Parathyroid adenoma (tissue), 2 donors: ENCODE results near the gene KRT12.

ENCODE experiments used
- H2AFZ ChIP-seq: fragments of 300-600 bp; sonication (generic); one replicate; pipeline ENCODE4 v1.7.0; 2017; ENCODE audit warnings: antibody characterized with exemption, mild to moderate bottlenecking
- H3K27ac ChIP-seq: fragments of 300-600 bp; sonication (generic); one replicate; pipeline ENCODE4 v1.7.0; 2017
- H3K27me3 ChIP-seq: fragments of 300-600 bp; sonication (generic); one replicate; pipeline ENCODE4 v1.7.0; 2017; ENCODE audit warnings: low read length; ENCODE audit not compliant: control insufficient read depth, insufficient read depth
- H3K36me3 ChIP-seq: fragments of 300-600 bp; sonication (generic); one replicate; pipeline ENCODE4 v1.7.0; 2017; ENCODE audit warnings: low read length; ENCODE audit not compliant: control insufficient read depth, insufficient read depth
- H3K4me1 ChIP-seq: fragments of 300-600 bp; sonication (generic); one replicate; pipeline ENCODE4 v1.7.0; 2017; ENCODE audit warnings: control low read depth
- H3K4me2 ChIP-seq: fragments of 300-600 bp; sonication (generic); one replicate; pipeline ENCODE4 v1.7.0; 2017; ENCODE audit warnings: low read length
- H3K4me3 ChIP-seq: fragments of 300-600 bp; sonication (generic); one replicate; pipeline ENCODE4 v1.7.0; 2017; ENCODE audit warnings: low read depth, low read length
- H3K79me2 ChIP-seq: fragments of 300-600 bp; sonication (generic); one replicate; pipeline ENCODE4 v1.7.0; 2017; ENCODE audit warnings: control low read depth
- H3K9ac ChIP-seq: fragments of 300-600 bp; sonication (generic); one replicate; pipeline ENCODE4 v1.7.0; 2017; ENCODE audit warnings: mild to moderate bottlenecking
- H3K9me3 ChIP-seq: fragments of 300-600 bp; sonication (generic); one replicate; pipeline ENCODE4 v1.7.0; 2017; ENCODE audit warnings: low read length; ENCODE audit not compliant: control insufficient read depth
- CTCF ChIP-seq: fragments of 300-600 bp; sonication (generic); IDR thresholded peaks from one replicate; pipeline ENCODE4 v1.7.0; 2017; ENCODE audit warnings: antibody characterized with exemption, mild to moderate bottlenecking
- donor health status: primary hyperparathyroidism.

KRT12 gene

GRCh38 chr17:40872416-40872815 is 5.4 kb upstream of the KRT12 start:
- no peaks in the 10 kb centered on the region for H3K27me3 ChIP-seq
- H3K9me3 ChIP-seq, result no peaks in the 10 kb centered on the region
- H3K4me1 ChIP-seq, result no peaks in the 10 kb centered on the region
- no peak overlapping the region for H3K4me3 ChIP-seq
- no peaks in the 10 kb centered on the region for H3K79me2 ChIP-seq
- H2AFZ ChIP-seq, result no peak overlapping the region
- no peak overlapping the region for H3K27ac ChIP-seq
- H3K36me3 ChIP-seq, result no peaks in the 10 kb centered on the region
- no peak overlapping the region for H3K4me2 ChIP-seq
- no peak for TF ChIP-seq CTCF
- H3K9ac ChIP-seq, result no peak overlapping the region

GRCh38 chr17:40871316-40871715 is 4.3 kb upstream of the KRT12 start:
- no peaks in the 10 kb centered on the region for H3K4me1 ChIP-seq
- H3K36me3 ChIP-seq, result no peaks in the 10 kb centered on the region
- no peak for TF ChIP-seq CTCF
- no peak overlapping the region for H3K4me2 ChIP-seq
- H3K27me3 ChIP-seq, result no peaks in the 10 kb centered on the region
- no peaks in the 10 kb centered on the region for H3K9me3 ChIP-seq
- no peak overlapping the region for H2AFZ ChIP-seq
- H3K4me3 ChIP-seq, result no peak overlapping the region
- H3K27ac ChIP-seq, result no peak overlapping the region
- no peaks in the 10 kb centered on the region for H3K79me2 ChIP-seq
- H3K9ac ChIP-seq, result no peak overlapping the region

DNA sequence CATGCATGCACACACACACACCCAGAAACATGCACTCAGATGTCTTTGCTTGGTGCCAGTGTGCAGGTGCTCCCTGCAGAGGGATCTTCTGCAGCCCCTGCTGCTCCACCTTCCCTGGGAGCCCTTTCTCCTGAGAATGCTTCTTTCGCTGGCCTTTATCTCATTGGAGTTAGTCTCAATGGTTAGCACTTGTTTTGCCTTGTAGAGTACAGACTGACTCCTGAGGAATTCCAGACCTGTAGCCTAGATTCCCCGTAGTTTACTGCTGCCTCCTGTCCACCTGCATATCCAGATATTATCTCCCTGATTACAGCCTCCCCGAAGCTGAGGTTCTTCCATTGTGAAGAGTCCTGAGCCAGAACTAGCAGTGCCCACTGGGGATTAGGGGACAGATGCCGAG is 3.1 kb upstream of the KRT12 start:
- TF ChIP-seq CTCF, result no peak
- Histone ChIP-seq H3K9ac (no peak overlapping the region), H3K36me3 (no peaks in the 10 kb centered on the region), H3K4me1 (no peaks in the 10 kb centered on the region), H3K27me3 (no peaks in the 10 kb centered on the region), H2AFZ (no peak overlapping the region), H3K79me2 (no peaks in the 10 kb centered on the region), H3K27ac (no peak overlapping the region), H3K4me3 (no peak overlapping the region), H3K9me3 (no peaks in the 10 kb centered on the region), H3K4me2 (no peak overlapping the region)

DNA sequence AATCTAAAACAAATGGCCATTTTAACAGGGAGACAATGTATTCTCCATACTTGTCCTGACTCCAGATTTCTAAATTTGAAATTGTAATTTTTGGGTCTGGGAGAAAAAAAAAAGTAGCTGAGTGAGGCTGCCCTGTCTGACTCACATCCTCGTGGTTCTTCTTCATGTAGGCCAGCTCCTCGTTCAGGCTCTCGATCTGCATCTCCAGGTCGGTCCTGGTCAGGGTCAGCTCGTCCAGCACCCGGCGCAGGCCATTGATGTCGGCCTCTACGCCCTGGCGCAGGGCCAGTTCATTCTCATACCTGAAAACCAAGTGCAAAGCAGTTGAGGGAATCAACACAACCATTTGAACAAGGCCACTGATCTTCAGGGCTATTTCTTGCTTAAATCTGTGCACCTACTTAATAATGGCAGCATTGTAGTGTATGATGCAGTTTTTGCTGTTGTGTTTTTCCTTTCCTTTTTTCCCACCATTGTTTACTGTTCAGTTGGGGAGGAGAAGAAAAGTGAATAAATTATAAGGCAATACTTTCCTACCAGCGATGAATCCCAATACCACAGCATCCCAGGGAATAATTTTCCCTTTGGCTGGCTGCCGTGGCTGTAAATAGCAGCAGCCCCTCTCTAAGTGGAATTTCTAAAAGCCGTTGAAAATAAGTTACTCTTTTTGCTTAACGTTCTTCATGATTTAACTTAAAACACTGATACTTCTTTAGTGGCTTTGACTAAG is 2.2 kb downstream of the KRT12 start:
- H3K4me1 ChIP-seq, result no peaks in the 10 kb centered on the region
- H3K27me3 ChIP-seq, result no peaks in the 10 kb centered on the region
- H3K27ac ChIP-seq, result no peak overlapping the region
- no peak overlapping the region for H3K4me3 ChIP-seq
- H3K9me3 ChIP-seq, result no peaks in the 10 kb centered on the region
- TF ChIP-seq CTCF, result no peak
- no peaks in the 10 kb centered on the region for H3K79me2 ChIP-seq
- no peaks in the 10 kb centered on the region for H3K36me3 ChIP-seq
- H3K9ac ChIP-seq, result no peak overlapping the region
- H2AFZ ChIP-seq, result no peak overlapping the region
- no peak overlapping the region for H3K4me2 ChIP-seq
